Activated CD4-positive, alpha-beta T cell treated with anti-CD3 and anti-CD28 coated beads, Interleukin-2, amount 10 ng/mL, durations not matched to agents 24 days and 14 days (primary cell): ENCODE results near the gene ARHGAP45. TPM values are rescaled to one million over a fixed set of nuclear protein-coding genes. Genes with fewer than 3 reads are reported as not detected.

ENCODE experiments used
- DNase-seq: peaks from one replicate; pipeline ENCODE4 v3.0.0; 2022
- H3K27ac Mint-ChIP-seq: one replicate; pipeline ENCODE4 v1.8.0; 2022; ENCODE audit warnings: mild to moderate bottlenecking, mixed read lengths
- H3K27me3 Mint-ChIP-seq: one replicate; pipeline ENCODE4 v1.8.0; 2022; ENCODE audit warnings: mixed read lengths
- H3K36me3 Mint-ChIP-seq: one replicate; pipeline ENCODE4 v1.8.0; 2022; ENCODE audit warnings: low read depth, mild to moderate bottlenecking, mixed read lengths
- H3K4me1 Mint-ChIP-seq: one replicate; pipeline ENCODE4 v1.8.0; 2021; ENCODE audit warnings: mixed read lengths
- H3K4me3 Mint-ChIP-seq: one replicate; pipeline ENCODE4 v1.8.0; 2022; ENCODE audit warnings: mild to moderate bottlenecking, moderate library complexity, mixed read lengths
- H3K9me3 Mint-ChIP-seq: one replicate; pipeline ENCODE4 v1.8.0; 2021; ENCODE audit warnings: mixed read lengths
- intact Hi-C: fragments of 100-400 bp; cut with micrococcal nuclease; formaldehyde crosslinking; loops from one replicate; pipeline ENCODE4 v1.15.1; 2023
- total RNA-seq: library from RNA; stranded (reverse); gene quantifications from 2 replicates; pipeline ENCODE4 v1.2.3, GENCODE V29; 2022

The ARHGAP45 gene
- total RNA-seq, 1 donor from 2014 or later = 183 TPM

GRCh38 chr19:1116726-1117581 is 50.0 kb downstream of the ARHGAP45 start:
- Mint-ChIP-seq H3K36me3 (peaks cover 42% of the 10 kb centered on the region), H3K27me3 (no peaks in the 10 kb centered on the region), H3K4me3 (no peak overlapping the region), H3K4me1 (no peaks in the 10 kb centered on the region), H3K27ac (no peak overlapping the region), H3K9me3 (no peaks in the 10 kb centered on the region)
- no peak for DNase-seq
- intact Hi-C loops = no loop called here

DNA sequence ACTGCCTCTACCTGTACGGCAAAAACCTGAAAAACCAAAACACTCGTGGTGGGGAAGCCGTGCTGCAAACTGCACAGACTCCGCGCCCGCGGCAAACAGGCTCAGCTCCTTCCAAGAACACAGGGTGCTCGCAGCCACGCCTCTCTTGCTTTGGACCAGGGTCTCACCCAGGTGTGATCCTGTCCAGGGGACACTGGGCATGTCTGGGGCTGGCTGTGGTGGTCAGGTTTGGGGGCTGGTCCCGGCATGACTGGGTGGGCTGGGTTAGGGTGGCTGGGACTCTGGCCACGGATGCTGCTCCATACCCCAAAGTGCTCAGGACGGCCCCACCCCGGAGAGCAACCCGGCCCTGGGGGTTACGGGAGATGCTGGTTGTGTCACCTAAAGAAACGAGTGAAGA is 50.7 kb downstream of the ARHGAP45 start:
- intact Hi-C loops = no loop called here
- peaks cover 44% of the 10 kb centered on the region for H3K36me3 Mint-ChIP-seq

GRCh38 chr19:1118999-1119398 is 52.0 kb downstream of the ARHGAP45 start:
- no peaks in the 10 kb centered on the region for H3K27me3 Mint-ChIP-seq
- peaks cover 44% of the 10 kb centered on the region for H3K36me3 Mint-ChIP-seq
- DNase-seq = no peak
- H3K4me1 Mint-ChIP-seq = no peaks in the 10 kb centered on the region
- H3K27ac Mint-ChIP-seq = no peak overlapping the region
- no peaks in the 10 kb centered on the region for H3K9me3 Mint-ChIP-seq
- no peak overlapping the region for H3K4me3 Mint-ChIP-seq
- intact Hi-C loops = no loop called here

More for the DNA sequence above, 50.7 kb downstream of the ARHGAP45 start:
- Mint-ChIP-seq H3K27ac (no peak overlapping the region), H3K4me3 (no peak overlapping the region), H3K4me1 (no peaks in the 10 kb centered on the region), H3K9me3 (no peaks in the 10 kb centered on the region), H3K27me3 (no peaks in the 10 kb centered on the region)
- no peak for DNase-seq

DNA sequence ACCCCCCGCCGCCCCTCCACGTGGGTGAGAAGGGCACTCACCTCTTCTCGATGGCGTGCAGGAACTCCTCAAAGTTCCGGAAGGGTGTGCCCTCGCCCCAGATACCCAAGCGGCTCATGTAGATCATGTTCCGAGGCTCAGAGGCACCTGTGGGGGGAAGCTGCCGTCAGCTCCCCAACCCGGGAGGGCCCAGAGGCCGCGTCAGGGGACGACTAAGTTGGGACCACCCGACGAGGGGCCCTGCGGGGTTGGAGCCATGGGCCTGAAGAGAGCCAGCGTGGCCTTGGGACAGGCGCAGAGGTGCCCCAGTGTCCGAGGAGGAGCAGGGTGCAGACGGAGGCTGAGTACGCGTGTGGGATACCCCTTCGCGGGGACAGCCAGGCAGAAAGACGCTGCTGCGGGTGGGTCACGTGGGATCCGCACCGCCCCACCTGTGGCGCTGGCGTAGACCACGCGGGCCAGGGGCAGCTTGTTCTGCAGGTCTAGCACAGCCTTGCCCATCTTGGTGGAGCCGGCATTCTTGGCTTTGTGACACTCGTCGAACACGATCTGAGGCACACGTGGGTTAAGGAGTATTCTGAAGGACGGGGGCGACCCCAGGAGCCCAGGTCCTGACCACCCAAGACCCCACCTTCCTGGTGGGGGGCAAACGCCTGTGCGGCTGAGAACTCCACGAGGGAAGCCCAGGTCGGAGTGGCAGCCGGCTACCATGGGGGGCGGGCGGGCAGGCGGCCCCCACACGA is 52.7 kb downstream of the ARHGAP45 start:
- no peaks in the 10 kb centered on the region for H3K27me3 Mint-ChIP-seq
- no peaks in the 10 kb centered on the region for H3K4me1 Mint-ChIP-seq
- intact Hi-C loops = no loop called here
- H3K36me3 Mint-ChIP-seq = peaks cover 45% of the 10 kb centered on the region
- no peak for DNase-seq
- no peak overlapping the region for H3K27ac Mint-ChIP-seq
- no peak overlapping the region for H3K4me3 Mint-ChIP-seq
- H3K9me3 Mint-ChIP-seq = no peaks in the 10 kb centered on the region

DNA sequence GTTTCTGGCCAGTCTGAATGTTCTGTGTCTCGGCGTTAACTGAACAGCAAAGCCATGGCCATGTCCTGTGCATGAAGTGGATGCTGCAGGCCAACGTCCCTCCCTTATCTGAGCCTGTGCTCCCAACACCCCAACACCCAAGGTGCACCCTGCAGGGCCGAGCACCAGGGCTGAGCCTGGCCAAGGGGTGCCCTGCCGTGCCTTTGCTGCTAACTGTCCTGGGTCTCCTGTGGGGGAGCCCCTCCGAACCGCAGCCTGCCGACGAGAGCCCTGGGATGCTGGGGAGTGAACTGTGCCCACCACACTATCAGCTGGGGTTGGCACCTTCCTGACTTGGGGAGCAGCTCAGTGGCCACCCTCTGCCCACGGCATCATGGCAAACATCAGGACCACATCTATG is 54.4 kb downstream of the ARHGAP45 start:
- Mint-ChIP-seq H3K4me1 (no peaks in the 10 kb centered on the region), H3K9me3 (no peaks in the 10 kb centered on the region), H3K4me3 (no peak overlapping the region), H3K27me3 (no peaks in the 10 kb centered on the region), H3K36me3 (peaks cover 47% of the 10 kb centered on the region), H3K27ac (no peak overlapping the region)
- intact Hi-C loops = no loop called here
- DNase-seq = no peak

- H3K4me3 Mint-ChIP-seq = no peak overlapping the region
- intact Hi-C loops = no loop called here
- H3K4me1 Mint-ChIP-seq = peaks cover 3% of the 10 kb centered on the region
- DNase-seq = no peak
- no peaks in the 10 kb centered on the region for H3K27me3 Mint-ChIP-seq
- H3K36me3 Mint-ChIP-seq = peaks cover 54% of the 10 kb centered on the region
- H3K9me3 Mint-ChIP-seq = no peaks in the 10 kb centered on the region
- peak overlapping the region; percentile 25 for H3K27ac Mint-ChIP-seq
Measured at GRCh38 chr19:1122021-1122971, 55.3 kb downstream of the ARHGAP45 start.

- intact Hi-C loops = no loop called here
- Mint-ChIP-seq H3K9me3 (no peaks in the 10 kb centered on the region), H3K4me3 (no peak overlapping the region), H3K27ac (peak overlapping the region; percentile 25), H3K36me3 (peaks cover 56% of the 10 kb centered on the region), H3K4me1 (peaks cover 3% of the 10 kb centered on the region), H3K27me3 (no peaks in the 10 kb centered on the region)
- DNase-seq = peak; percentile 86
Measured at GRCh38 chr19:1122972-1123363, 56.0 kb downstream of the ARHGAP45 start.

DNA sequence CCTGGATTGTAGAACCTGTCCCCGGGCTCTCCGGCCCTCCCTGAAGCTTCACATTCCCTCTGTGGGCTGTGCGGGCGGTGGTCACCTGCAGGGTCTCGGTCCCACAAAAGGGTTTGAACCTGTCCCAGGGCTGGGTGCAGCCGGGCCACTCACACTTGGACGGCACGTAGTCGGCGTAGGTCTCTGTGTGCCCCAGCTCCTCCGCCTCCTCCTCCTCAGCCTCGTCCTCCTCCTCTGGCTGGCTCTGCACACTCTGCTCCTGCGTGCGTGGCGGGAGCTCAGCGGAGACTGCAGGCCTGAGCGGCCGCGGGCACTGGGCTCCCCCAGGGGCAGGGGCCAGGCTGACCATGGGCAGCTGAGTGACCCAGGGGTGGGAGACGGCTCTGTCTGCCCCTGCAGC is 56.4 kb downstream of the ARHGAP45 start:
- Mint-ChIP-seq H3K27ac (no peak overlapping the region), H3K9me3 (no peaks in the 10 kb centered on the region), H3K27me3 (no peaks in the 10 kb centered on the region), H3K4me3 (no peak overlapping the region), H3K4me1 (peaks cover 3% of the 10 kb centered on the region), H3K36me3 (peaks cover 53% of the 10 kb centered on the region)
- intact Hi-C loops = no loop called here
- no peak for DNase-seq

GRCh38 chr19:1123885-1124677 is 57.1 kb downstream of the ARHGAP45 start:
- DNase-seq = no peak
- Mint-ChIP-seq H3K27me3 (no peaks in the 10 kb centered on the region), H3K4me1 (peaks cover 3% of the 10 kb centered on the region), H3K9me3 (no peaks in the 10 kb centered on the region), H3K27ac (no peak overlapping the region), H3K4me3 (no peak overlapping the region), H3K36me3 (peaks cover 49% of the 10 kb centered on the region)
- intact Hi-C loops = no loop called here

GRCh38 chr19:1125601-1126467 is 58.9 kb downstream of the ARHGAP45 start:
- no peak for DNase-seq
- H3K36me3 Mint-ChIP-seq = peaks cover 48% of the 10 kb centered on the region
- H3K4me3 Mint-ChIP-seq = no peak overlapping the region
- no peaks in the 10 kb centered on the region for H3K27me3 Mint-ChIP-seq
- intact Hi-C loops = no loop called here
- H3K9me3 Mint-ChIP-seq = no peaks in the 10 kb centered on the region
- H3K27ac Mint-ChIP-seq = peak overlapping the region; percentile 56
- peaks cover 9% of the 10 kb centered on the region for H3K4me1 Mint-ChIP-seq

DNA sequence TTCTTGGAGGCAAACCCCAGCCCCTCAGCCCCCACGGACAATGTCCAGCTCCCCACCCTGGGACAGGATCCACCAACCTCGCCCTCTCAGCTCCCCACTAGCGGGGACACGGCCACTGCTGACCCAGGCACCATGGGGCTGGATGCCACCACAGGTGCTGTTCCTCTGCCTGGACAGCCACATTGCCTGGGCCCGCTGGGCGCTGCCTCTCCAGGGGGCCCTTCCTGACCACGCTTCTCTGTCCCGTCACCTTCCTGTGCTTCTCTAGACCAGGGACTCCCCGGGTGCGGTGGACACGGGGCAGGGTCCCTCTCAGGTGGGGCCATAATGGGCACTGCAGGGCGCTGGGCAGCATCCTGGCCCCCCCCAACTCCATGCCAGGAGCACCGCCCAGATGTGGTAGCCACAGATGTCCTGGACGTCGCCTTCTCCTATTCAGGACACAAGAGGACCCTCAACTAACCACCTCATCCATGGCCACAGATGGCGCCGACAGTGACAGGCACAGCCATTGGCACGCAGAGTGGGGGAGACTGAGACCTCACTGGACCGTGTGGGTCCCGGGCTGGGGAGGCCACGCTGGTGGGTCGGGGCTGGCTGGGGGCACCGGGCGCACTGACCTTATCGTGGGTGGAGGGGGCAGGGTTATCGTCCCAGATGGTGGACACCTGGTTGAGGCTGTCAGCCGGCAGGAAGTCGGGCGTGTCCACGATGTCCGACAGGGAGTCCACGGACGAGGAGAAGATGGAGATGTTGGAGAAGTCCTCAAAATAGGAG is 60.2 kb downstream of the ARHGAP45 start:
- H3K27ac Mint-ChIP-seq = peak overlapping the region; percentile 60
- no peaks in the 10 kb centered on the region for H3K9me3 Mint-ChIP-seq
- intact Hi-C loops = no loop called here
- DNase-seq = no peak
- peaks cover 37% of the 10 kb centered on the region for H3K36me3 Mint-ChIP-seq
- H3K27me3 Mint-ChIP-seq = no peaks in the 10 kb centered on the region
- no peak overlapping the region for H3K4me3 Mint-ChIP-seq
- peaks cover 9% of the 10 kb centered on the region for H3K4me1 Mint-ChIP-seq

DNA sequence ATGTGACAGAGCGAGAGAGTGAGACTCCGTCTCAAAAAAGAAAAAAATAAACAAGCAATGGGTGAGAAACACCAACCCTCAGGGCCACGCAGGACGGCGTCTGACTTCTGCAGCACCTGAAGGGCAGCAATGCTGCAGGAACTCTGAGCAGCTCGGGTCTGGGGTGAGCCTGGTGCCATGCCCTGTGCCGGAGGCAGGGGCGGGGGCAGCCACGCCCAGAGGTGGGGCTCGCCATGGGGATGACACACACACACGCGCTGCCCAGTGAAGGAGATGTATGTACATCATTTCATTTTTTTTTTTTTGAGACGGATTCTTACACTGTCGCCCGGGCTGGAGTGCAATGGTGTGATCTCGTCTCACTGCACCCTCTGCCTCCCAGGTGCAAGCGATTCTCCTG is 61.1 kb downstream of the ARHGAP45 start:
- H3K4me1 Mint-ChIP-seq = peaks cover 11% of the 10 kb centered on the region
- no peak overlapping the region for H3K4me3 Mint-ChIP-seq
- peak overlapping the region; percentile 53 for H3K27ac Mint-ChIP-seq
- H3K9me3 Mint-ChIP-seq = no peaks in the 10 kb centered on the region
- peaks cover 32% of the 10 kb centered on the region for H3K36me3 Mint-ChIP-seq
- no peak for DNase-seq
- intact Hi-C loops = no loop called here
- H3K27me3 Mint-ChIP-seq = no peaks in the 10 kb centered on the region
